SU-DHL-6 (cell line): ENCODE data around the gene SLC12A7.

Source experiments
- H2AFZ ChIP-seq: fragments of 200-600 bp; sonication (generic); 2 replicates; pipeline ENCODE4 v1.6.1; 2014; ENCODE audit warnings: low read depth, mild to moderate bottlenecking, moderate library complexity, mixed read lengths, antibody characterized with exemption, low read length; ENCODE audit not compliant: severe bottlenecking
- H3F3A ChIP-seq: fragments of 200-600 bp; shearing (Covaris generic); 2 replicates; pipeline ENCODE4 v1.6.0; 2016; ENCODE audit warnings: antibody characterized with exemption, mild to moderate bottlenecking; ENCODE audit not compliant: insufficient read depth
- H3K27ac ChIP-seq: fragments of 200-600 bp; sonication (generic); 2 replicates; pipeline ENCODE4 v1.5.1; 2016; ENCODE audit warnings: low read depth, mild to moderate bottlenecking, low read length, moderate library complexity, mixed read lengths
- H3K27me3 ChIP-seq: fragments of 200-600 bp; sonication (generic), shearing (Covaris generic); 2 replicates; pipeline ENCODE4 v1.6.0; 2014; ENCODE audit warnings: mild to moderate bottlenecking, low read length
- H3K36me3 ChIP-seq: fragments of 200-600 bp; sonication (generic); 2 replicates; pipeline ENCODE4 v1.6.1; 2014; ENCODE audit warnings: mild to moderate bottlenecking, low read length, mixed read lengths
- H3K4me2 ChIP-seq: fragments of 300-600, 200-600 bp; shearing (Covaris generic), sonication (generic); 2 replicates; pipeline ENCODE4 v1.6.0; 2014; ENCODE audit warnings: low read length, low read depth, mild to moderate bottlenecking; ENCODE audit not compliant: poor library complexity, severe bottlenecking
- H3K4me3 ChIP-seq: fragments of 200-600 bp; sonication (generic); 2 replicates; pipeline ENCODE4 v1.5.1; 2014; ENCODE audit warnings: antibody characterized with exemption, low read length, mild to moderate bottlenecking, mixed read lengths; ENCODE audit not compliant: insufficient read depth, poor library complexity, severe bottlenecking
- H3K79me2 ChIP-seq: fragments of 200-600 bp; sonication (generic); 2 replicates; pipeline ENCODE4 v1.6.1; 2014; ENCODE audit warnings: mild to moderate bottlenecking, low read length, moderate library complexity; ENCODE audit not compliant: insufficient read depth
- H3K9ac ChIP-seq: fragments of 200-600 bp; sonication (generic); 2 replicates; pipeline ENCODE4 v1.7.0; 2014; ENCODE audit warnings: mild to moderate bottlenecking, low read length
- H3K9me2 ChIP-seq: fragments of 200-600 bp; sonication (generic); replicated peaks from 2 replicates; pipeline ENCODE4 v1.6.1; 2014; ENCODE audit warnings: low read length; ENCODE audit not compliant: insufficient read depth
- H3K9me3 ChIP-seq: fragments of 200-600 bp; sonication (generic); 2 replicates; pipeline ENCODE4 v1.6.1; 2014; ENCODE audit warnings: low read length, mixed read lengths; ENCODE audit not compliant: insufficient read depth
- H4K20me1 ChIP-seq: fragments of 200-600 bp; sonication (generic); 2 replicates; pipeline ENCODE4 v1.6.1; 2014; ENCODE audit warnings: low read depth, mild to moderate bottlenecking, antibody characterized with exemption, low read length, moderate library complexity, mixed read lengths
- CTCF ChIP-seq: fragments of 200-600 bp; sonication (generic); IDR thresholded peaks from one replicate; pipeline ENCODE4 v1.5.1; 2017; ENCODE audit warnings: antibody characterized with exemption, mild to moderate bottlenecking, low read length, moderate library complexity; ENCODE audit not compliant: insufficient read depth, poor library complexity, severe bottlenecking
- EZH2phosphoT487 ChIP-seq: fragments of 200-600 bp; sonication (generic), shearing (Covaris generic); conservative IDR thresholded peaks from 2 replicates; pipeline ENCODE4 v1.6.1; 2018; ENCODE audit warnings: mild to moderate bottlenecking, antibody characterized with exemption, low read length, moderate library complexity, mixed read lengths

SLC12A7 gene

GRCh38 chr5:1101961-1102713, 9.7 kb downstream of the SLC12A7 start:
- Histone ChIP-seq H3F3A (no peaks in the 10 kb centered on the region), H2AFZ (no peak overlapping the region), H3K27me3 (no peaks in the 10 kb centered on the region), H3K9me3 (no peaks in the 10 kb centered on the region), H3K4me2 (no peak overlapping the region), H3K9ac (no peak overlapping the region), H3K4me3 (no peak overlapping the region), H3K27ac (no peak overlapping the region), H3K9me2 (no peaks in the 10 kb centered on the region), H3K79me2 (no peaks in the 10 kb centered on the region), H4K20me1 (no peaks in the 10 kb centered on the region), H3K36me3 (no peaks in the 10 kb centered on the region)
- TF ChIP-seq CTCF: no peak
- TF ChIP-seq EZH2phosphoT487: no peak

- Histone ChIP-seq H4K20me1 (no peaks in the 10 kb centered on the region), H3K27me3 (no peaks in the 10 kb centered on the region), H3K79me2 (no peaks in the 10 kb centered on the region), H3K36me3 (no peaks in the 10 kb centered on the region), H3F3A (no peaks in the 10 kb centered on the region), H3K4me2 (no peak overlapping the region), H3K9me2 (no peaks in the 10 kb centered on the region), H2AFZ (no peak overlapping the region), H3K27ac (no peak overlapping the region), H3K9me3 (no peaks in the 10 kb centered on the region), H3K9ac (no peak overlapping the region), H3K4me3 (no peak overlapping the region)
- TF ChIP-seq CTCF: no peak
- TF ChIP-seq EZH2phosphoT487: no peak
Measured at GRCh38 chr5:1100664-1101574, 10.9 kb downstream of the SLC12A7 start.

- H3K9me2 ChIP-seq: no peaks in the 10 kb centered on the region
- no peaks in the 10 kb centered on the region for H3F3A ChIP-seq
- no peaks in the 10 kb centered on the region for H3K27me3 ChIP-seq
- H3K79me2 ChIP-seq: no peaks in the 10 kb centered on the region
- H3K36me3 ChIP-seq: no peaks in the 10 kb centered on the region
- H3K9me3 ChIP-seq: no peaks in the 10 kb centered on the region
- no peaks in the 10 kb centered on the region for H4K20me1 ChIP-seq
- no peak overlapping the region for H3K27ac ChIP-seq
- no peak overlapping the region for H3K9ac ChIP-seq
- TF ChIP-seq EZH2phosphoT487 (no peak), CTCF (no peak)
- no peak overlapping the region for H2AFZ ChIP-seq
- H3K4me3 ChIP-seq: no peak overlapping the region
- H3K4me2 ChIP-seq: no peak overlapping the region
Measured at GRCh38 chr5:1099926-1100663, 11.8 kb downstream of the SLC12A7 start.
